DMS153 treated with DMSO at 0.1 percent for 48 hours (cell line): ENCODE data around the gene TVP23B.
"Not testable (repeated sequence)": the region's sequence is repeated elsewhere in the genome, so short reads cannot be mapped to it uniquely, and the experiment has no call there.

Source experiments
- DNase-seq: peaks from one replicate; lab custom pipeline; 2025; ENCODE audit not compliant: unreplicated experiment; lab: John Stamatoyannopoulos, UW

Gene TVP23B

GRCh38 chr17:18780991-18781718 lies at the start of gene TVP23B:
TSS of gene TVP23B (plus strand) at chr17:18781183. CDS start at chr17:18781294, 111 bp downstream.
- peak; percentile 40 for DNase-seq

GRCh38 chr17:18732438-18732837 lies 48.5 kb upstream of the TVP23B start:
- not testable (repeated sequence) for DNase-seq

GRCh38 chr17:18733350-18733749 lies 47.6 kb upstream of the TVP23B start:
- DNase-seq: not testable (repeated sequence)

GRCh38 chr17:18739616-18740391 lies 41.2 kb upstream of the TVP23B start:
- DNase-seq: not testable (repeated sequence)

DNA sequence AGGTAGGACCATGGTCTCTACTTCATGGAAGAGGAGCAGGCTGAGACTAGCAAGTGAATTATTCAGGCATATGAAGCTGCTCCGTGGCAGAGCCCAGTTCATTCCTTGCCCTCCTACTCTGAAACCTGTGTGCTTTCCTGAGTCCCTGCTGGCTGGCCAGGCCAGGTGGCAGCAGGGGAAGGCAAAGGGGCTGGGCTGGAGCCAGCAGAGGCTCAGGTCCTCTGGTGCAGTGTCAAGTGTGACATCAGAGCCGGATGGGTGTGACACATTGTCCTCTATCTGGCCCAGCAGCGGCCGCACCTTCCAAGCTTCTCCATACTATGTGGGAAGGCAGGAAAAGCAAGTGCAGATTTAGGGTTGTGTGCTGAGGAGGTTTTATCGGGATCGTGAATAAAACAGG lies 39.8 kb upstream of the TVP23B start:
- DNase-seq: not testable (repeated sequence)

GRCh38 chr17:18743699-18744421 lies 37.1 kb upstream of the TVP23B start, which contains the start of gene FBXW10:
TSS of gene FBXW10 (plus strand) at chr17:18744054. CDS start at chr17:18744245, 191 bp downstream.
- DNase-seq: not testable (repeated sequence)

DNA sequence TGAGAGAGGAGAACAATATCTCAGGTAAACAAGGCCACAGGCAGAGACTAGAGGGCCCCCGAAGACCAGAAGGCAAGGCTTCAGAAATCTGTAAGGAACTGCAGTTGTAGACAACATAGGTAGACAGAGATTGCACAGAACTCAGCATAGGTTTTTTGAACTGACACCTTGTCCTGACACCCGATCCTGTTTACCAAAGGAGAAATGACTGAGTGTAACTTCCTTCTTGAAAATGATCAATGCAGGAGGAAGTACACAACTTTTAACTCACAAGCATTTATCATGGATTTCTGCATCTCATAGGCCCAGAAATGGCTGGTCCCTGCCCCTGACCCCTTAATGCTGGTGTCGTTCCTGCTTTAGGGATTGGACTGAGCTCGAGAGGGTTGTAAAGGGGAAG lies 36.3 kb upstream of the TVP23B start:
- DNase-seq: not testable (repeated sequence)

DNA sequence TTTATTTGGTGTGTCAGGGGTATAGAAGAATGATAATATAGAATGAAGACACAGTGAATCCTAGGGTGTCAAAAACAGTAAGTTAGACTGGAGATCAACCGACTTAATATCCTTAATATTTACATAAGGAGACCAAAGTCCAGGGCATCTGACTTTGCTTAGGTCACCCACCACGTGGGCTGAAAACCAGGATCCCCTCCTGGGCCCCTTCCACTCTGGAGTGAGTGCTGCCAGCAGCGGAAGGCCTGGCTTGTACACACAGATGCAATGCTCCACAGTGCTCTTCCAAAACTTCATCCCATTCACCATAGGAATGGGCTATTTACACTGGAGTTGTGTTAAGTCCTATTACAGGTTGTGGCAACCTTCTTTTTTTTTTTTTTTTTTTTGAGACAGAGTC lies 34.4 kb upstream of the TVP23B start:
- not testable (repeated sequence) for DNase-seq

DNA sequence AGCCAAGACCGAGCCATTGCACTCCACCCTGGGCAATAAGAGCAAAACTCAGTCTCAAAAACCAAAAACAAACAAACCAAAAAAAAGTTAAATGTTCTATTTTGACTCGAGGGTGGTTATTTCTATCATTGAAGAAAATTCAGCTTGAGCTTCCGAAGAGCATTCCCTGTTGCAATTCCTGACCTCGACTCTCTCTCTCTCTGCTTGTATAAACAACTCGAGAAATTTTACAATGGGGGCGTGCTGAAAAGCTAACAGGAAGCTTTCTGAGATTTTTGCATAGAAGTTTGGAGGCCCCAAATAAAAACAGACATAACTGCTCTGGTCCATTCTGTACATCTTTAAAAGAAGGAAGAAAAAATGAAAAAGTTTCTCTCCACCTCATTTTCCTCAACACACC lies 33.5 kb upstream of the TVP23B start:
- DNase-seq: not testable (repeated sequence)

- not testable (repeated sequence) for DNase-seq
Observed at GRCh38 chr17:18750242-18750641, 30.7 kb upstream of the TVP23B start.

DNA sequence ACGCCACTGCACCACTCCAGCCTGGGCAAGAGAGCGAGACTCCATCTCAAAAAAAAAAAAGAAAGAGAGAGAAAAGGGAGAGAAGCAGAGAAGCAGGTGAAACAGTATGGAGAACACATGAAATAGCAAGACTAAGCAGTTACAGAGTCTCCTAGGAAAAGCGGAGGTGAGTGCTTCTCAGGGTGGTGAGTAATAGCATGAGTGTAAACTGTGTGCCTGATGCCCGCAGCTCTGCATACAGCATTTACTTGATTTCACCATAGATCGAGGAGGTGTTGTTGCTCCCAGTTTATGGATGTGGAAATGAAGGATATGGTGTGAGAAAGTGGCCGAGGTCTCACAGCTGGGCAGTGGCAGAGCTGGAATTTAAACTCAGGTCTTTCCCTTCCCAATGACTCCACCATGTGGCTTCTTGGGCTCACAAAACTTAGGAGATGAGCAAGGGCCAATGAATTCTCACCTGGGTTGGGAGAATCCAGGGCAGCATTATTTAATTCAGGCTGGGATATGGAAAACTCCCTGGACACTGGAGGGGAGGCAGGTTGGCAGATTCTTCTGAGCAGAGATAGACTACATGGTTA lies 27.1 kb upstream of the TVP23B start:
- not testable (repeated sequence) for DNase-seq

DNA sequence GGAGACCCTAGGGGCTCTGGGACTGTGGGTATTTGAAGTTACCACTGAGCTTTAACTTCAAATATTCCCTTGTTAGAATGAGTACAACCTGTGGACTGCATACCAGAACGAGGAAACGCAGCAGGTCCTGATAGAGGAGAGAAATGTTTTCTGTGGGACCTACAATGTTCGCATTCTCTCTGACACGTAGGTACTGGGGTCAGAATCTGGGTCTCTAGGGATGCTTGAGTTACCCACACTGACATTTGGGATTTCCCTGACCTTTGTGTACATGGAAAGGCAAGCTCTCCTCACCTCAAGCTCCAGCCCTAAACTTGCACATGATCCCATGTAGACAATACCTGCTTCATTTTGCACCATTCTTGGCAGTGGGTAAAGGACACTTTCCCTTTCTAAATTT lies 25.0 kb upstream of the TVP23B start:
- not testable (repeated sequence) for DNase-seq

DNA sequence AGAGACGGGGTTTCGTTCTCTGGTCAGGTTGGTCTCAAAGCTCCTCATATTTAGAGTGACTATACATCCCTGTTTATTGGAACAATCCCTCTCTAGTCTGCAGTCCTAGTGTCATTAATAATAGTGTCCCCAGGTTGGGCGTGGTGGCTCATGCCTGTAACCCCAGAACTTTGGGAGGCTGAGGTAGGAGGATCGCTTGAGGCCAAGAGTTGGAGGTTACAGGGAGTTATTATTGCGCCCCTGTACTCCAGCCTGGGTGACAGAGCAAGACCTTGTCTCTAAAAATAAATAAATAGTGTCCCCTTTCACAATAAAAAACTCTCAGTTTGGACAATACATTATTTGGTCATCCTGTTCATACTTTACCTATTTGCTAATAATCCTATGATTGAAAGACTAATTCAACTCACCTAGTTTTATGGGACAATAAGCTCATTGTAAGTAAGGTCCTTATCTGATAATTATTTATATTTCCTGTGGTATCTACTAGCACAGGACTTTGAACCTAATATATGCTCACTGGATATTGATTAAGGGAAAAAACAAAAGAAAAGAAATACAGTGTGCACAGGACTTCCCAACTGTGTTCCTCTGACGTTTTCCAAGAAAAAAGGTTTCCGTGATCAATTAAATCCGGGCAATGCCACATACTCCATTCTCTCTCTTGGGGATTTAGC lies 23.5 kb upstream of the TVP23B start:
- DNase-seq: not testable (repeated sequence)

DNA sequence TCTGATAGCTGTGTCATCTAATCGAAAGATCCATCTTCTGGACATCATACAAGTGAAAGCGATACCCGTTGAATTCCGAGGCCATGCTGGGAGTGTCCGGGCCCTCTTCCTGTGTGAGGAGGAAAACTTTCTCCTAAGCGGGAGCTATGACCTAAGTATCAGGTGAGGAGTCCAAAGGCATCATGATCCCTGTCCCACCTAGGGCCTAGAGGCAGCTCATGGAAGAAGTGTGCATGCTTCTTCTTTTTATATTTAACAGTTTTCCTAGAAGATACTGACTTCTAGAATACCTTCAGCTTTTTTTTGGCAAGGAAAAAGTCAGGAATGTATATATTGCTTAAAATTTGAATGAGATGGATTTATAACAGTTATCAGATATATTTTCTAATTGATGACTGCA lies 22.6 kb upstream of the TVP23B start:
- DNase-seq: not testable (repeated sequence)

DNA sequence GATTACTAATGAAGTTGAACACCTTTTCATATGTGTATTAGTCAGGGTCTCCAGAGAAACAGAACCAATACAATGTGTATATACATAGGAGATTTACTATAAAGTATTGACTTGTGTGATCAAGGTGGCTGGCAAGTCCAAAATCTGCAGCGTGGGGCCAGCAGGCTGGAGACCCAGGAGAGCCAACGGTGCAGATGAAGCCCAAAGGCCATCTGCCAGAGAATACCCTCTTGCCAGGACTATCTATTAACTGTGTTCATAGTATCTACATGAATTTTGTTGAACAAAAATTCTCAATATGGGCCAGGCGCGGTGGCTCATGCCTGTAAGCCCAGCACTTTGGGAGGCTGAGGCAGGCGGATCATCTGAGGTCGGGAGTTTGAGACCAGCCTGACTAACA lies 20.8 kb upstream of the TVP23B start:
- not testable (repeated sequence) for DNase-seq

DNA sequence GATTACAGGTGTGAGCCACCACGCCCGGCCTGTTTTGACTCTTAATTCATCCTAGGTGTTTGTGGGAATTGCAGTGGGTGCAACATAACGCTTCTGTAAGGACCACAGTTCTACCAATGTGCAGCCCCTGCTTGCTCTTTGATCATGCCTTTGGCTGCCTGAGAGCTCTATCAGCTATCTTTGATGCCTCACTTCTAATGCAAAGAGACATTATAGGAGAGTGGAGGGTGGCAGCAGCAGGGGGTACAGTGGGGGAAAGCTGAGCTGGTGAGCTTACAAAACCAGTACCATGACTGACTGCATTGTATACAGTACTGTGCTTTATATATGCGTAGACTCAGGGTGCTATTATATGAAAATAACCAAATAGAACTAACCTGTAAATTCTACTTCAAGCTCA lies 10.4 kb upstream of the TVP23B start:
- not testable (repeated sequence) for DNase-seq

- not testable (repeated sequence) for DNase-seq
Observed at GRCh38 chr17:18771066-18771465, 9.9 kb upstream of the TVP23B start.

DNA sequence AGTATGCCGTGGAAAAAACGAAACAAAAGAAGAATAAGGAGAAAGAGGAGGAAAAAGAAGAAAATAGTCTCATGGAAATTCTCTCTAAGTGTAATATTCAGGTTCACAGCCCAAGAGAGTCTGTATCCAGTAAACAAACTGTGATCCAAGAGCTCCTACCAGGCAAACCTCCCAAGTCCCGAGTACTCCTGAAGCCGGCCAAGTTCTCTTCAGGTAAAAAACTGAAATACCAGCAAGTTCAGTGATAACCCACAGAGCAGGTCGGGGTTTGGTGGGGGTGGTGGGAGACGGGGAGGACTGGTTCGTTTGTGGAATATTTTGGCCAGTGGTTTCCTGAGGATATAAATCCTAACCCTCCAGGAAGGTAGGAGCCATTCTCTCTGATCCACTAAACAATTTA lies 8.5 kb upstream of the TVP23B start:
- no peak for DNase-seq

- not testable (repeated sequence) for DNase-seq
Observed at GRCh38 chr17:18781805-18782204, 822 bp downstream of the TVP23B start.

DNA sequence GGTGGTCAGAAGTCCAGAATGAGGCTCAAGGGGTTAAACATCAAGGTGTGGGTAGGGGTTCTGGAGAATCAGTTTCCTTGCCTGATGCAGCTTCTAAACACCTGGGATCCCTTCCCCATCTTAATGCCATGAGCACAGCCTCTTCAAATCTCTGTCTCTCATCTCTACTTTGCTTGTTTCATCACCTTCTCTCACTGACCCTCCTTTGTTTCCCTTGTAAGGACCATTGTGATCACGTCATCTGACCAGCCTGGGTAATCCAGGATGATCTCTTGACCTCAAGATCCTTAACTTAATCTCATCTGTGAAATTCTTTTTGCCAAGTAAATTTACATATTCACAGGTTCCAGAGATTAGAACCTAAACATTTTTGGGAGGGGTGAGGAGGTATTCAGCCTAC lies 5.0 kb downstream of the TVP23B start:
- DNase-seq: not testable (repeated sequence)
